GM08714 (cell line): ENCODE data around the gene ZBTB21.

Experiments
- H3K4me3 ChIP-seq: fragments of 200-500 bp; sonication (Bioruptor generic); 2 replicates; pipeline ENCODE4 v1.5.1; 2014; ENCODE audit warnings: mild to moderate bottlenecking, low read length, inconsistent platforms
- ZNF274 ChIP-seq: IDR thresholded peaks from 2 replicates; pipeline ENCODE4 v1.6.1; 2012; ENCODE audit warnings: mild to moderate bottlenecking, low read depth, low read length

The ZBTB21 gene

GRCh38 chr21:42031241-42031640 is 21.1 kb upstream of the ZBTB21 start:
- no peak overlapping the region for H3K4me3 ChIP-seq
- no peak for TF ChIP-seq ZNF274

- no peak overlapping the region for H3K4me3 ChIP-seq
Observed at GRCh38 chr21:42030311-42030710, 20.2 kb upstream of the ZBTB21 start.

DNA sequence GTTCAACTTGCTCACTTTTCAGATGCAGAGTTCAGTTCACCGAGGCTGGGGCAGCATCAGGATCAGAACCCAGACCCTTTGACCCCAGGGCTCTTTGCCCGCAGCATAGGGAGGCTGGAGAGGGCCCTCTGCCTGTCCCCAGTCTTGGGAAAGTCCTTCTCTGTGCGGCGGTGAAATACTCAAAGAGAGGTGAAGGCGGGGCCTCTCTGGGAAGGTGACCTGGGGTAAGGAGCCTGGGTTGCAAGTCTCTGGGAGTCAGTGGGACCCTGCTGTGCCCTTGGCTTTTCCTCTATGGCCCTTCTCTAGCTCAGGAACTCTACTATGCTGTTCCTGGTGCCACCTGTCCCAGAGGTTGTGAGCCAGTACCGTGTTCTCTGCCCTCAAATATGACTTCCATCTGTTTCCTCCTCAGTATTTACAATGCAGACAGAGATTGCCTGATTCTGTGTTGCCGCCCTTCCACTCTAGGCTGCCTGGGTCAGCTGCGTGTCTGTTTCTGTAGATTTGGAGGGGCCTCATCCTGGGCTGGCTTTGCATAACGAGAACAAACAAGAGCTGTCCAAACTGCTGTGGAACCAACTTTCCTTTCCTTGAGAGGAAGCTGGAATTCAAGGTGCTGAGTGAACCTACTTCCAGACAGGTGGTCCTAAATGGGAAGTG is 18.7 kb upstream of the ZBTB21 start:
- TF ChIP-seq ZNF274: no peak
- H3K4me3 ChIP-seq: no peak overlapping the region

More at GRCh38 chr21:42030311-42030710, 20.2 kb upstream of the ZBTB21 start:
- no peak for TF ChIP-seq ZNF274

DNA sequence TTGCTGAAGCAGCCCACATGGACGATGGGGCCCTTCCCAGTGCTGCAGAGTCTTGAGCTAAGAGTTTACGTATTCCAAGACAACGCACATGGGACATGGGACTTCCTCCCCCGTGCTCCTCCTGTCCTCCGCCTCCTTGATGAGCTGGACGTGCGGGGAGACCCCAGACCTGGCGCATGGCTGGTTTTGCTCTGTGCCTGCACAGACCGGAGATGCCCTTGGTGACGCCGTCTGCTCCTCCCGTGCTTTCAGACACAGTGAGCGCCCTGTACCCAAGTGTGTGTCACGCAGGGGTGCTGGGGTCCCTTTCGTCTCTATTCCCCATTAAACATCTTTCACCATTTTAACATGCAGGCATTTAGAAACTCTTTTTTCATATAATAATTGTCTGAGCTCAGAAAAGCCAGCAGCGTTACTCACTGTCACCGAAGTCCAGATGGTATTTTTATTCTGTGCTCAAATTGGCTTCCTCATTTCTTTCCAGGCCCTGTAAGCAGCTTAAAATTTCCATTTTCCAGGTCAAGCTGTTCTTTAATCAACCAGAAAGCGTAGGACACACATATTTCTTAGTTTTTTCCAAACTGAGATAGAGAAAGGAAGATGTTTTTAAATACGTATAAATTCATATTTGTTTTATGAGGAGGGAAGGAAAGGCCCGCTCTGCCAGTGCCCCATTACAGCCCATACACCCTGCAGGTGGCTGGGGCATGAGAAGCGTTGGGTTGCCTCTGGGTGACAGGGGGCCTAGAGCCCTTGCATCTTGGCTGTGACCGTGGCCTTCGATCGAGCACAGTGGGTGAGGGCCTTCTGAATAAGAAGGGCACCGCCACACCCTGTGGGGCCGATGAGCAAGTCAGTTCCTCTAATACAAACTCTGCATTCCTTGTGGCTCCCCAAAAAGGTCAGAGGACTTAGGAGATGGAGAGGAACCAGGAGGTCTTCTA is 17.9 kb upstream of the ZBTB21 start:
- TF ChIP-seq ZNF274: no peak
- no peak overlapping the region for H3K4me3 ChIP-seq

GRCh38 chr21:42027085-42027821 is 17.1 kb upstream of the ZBTB21 start:
- H3K4me3 ChIP-seq: no peak overlapping the region
- TF ChIP-seq ZNF274: no peak

DNA sequence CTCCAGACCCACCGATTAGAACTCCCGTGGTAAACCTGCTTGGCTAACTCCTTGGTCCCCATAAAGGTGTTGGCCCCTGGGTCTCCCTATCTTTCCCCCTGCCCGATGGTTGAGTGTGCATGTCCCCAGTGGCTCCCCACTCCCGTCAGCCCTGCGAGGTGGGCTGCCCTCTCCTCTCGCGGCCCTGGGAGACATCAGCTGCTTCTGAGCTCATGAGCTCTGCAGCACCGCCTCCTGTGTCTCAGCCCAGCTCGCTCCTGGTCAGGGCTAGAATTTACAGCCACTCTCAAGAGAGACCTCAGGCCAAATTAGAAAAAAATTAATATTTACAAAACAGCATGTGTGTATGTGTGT is 15.9 kb upstream of the ZBTB21 start:
- no peak for TF ChIP-seq ZNF274

DNA sequence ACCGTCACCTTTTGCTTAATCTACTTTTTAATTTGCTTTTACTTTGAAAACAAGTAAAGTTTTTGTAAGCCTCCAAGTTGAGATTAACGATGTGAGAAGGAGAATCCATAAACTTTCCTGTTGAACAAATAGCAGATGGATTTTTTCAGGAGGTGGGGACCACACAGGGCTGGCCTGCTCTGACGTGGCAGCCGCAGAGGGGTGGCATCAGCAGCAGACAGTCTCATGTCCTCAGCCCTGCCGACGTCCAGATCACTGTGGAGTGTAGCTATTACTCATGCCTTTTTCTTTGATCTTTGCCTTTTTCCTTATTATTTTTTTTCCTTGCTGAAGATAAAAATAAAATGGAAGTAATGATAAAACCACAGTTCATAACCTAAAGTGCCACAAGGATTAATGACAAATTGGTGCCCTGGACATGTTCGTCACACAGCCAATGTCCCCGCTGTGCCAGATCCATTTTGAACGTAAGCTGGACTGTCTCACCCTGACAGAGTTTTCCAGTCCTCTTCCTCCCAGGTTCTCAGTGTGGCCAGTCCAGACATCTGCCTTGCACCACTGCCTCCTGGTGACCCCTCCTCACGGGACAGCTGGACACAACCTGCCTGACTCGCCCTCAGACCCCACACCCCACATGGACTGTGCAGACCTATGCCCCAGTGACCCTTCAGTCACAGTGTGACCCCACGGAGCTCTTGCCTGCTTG is 15.4 kb upstream of the ZBTB21 start:
- TF ChIP-seq ZNF274: no peak
- H3K4me3 ChIP-seq: no peak overlapping the region

More for the DNA sequence above, 15.9 kb upstream of the ZBTB21 start:
- H3K4me3 ChIP-seq: no peak overlapping the region

DNA sequence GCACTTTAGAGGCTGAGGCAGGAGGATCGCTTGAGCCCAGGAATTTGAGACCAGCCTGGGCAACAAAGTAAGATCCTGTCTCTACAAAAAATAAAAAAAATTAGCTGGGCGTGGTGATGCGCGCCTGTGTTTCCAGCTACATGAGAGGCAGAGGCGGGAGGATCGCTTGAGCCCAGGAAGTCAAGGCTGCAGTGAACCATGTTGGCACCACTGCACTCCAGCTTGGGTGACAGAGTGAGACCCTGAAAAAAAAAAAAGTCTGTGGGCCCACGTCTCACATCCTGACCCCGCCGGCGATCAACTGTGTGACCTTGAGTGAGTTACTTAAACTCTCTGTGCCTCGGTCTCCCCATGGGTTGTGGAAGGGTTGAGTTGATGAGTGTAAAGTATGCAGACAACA is 12.7 kb upstream of the ZBTB21 start:
- no peak overlapping the region for H3K4me3 ChIP-seq

DNA sequence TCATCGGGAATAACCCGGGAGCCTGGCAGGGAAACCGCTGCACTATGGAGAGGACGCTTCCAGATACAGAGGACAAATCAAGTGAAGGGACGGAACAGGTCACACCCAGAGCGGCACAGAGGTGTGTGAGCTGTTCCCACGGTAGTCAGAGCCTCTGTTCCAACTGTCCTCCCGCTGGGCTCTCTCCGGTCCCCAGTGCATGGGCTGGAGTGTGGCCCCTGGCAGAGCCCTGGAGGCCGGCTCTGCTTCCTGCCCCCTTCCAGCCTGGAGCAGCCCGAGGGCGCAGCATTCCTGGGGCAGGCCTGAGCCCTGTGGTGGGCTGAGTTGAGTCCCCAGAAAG is 11.9 kb upstream of the ZBTB21 start:
- no peak overlapping the region for H3K4me3 ChIP-seq

More for the DNA sequence above, 12.7 kb upstream of the ZBTB21 start:
- TF ChIP-seq ZNF274: no peak

GRCh38 chr21:42021371-42022090 is 11.4 kb upstream of the ZBTB21 start:
- no peak for TF ChIP-seq ZNF274
- no peak overlapping the region for H3K4me3 ChIP-seq

More for the DNA sequence above, 11.9 kb upstream of the ZBTB21 start:
- TF ChIP-seq ZNF274: no peak

- no peak for TF ChIP-seq ZNF274
- H3K4me3 ChIP-seq: no peak overlapping the region
Observed at GRCh38 chr21:42019706-42020105, 9.5 kb upstream of the ZBTB21 start.

DNA sequence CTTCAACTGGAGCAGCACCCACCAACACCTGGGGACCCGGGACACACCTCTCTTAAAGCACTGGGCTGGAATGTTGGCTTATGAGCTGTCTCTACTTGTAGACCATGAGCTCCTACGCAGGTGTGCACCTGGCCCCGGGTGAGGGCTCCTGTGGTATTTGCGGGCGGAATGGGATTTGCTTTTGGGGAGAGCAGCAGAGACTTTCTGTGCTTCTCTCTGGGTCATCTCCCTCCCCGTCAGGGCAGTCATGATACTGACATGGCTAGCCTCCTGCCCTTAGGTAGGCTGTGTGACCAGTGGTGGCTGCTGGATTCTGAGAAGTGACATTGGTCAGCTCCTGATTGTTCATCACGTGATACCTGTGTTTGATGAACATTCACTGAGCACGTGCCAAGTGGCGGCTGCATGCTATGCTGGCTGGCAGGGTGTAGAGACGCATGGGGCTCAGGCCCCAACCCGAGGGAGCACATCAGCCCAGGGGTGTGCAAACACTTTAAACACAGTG is 9.0 kb upstream of the ZBTB21 start:
- no peak for TF ChIP-seq ZNF274
- no peak overlapping the region for H3K4me3 ChIP-seq

GRCh38 chr21:42017022-42017421 is 6.9 kb upstream of the ZBTB21 start:
- no peak for TF ChIP-seq ZNF274
- H3K4me3 ChIP-seq: no peak overlapping the region
